Suppressor macrophage treated with lipopolysaccharide for 4 hours (primary cell): ENCODE measurements around the gene PTCHD1.

Experiments used
- DNase-seq: peaks from one replicate; pipeline ENCODE4 v3.0.0-alpha.2; 2020

Gene PTCHD1

GRCh38 chrX:23334848-23335599, at the start of gene PTCHD1:
Gene PTCHD1, plus strand, starts transcription at chrX:23334849. Its CDS starts 27 bp downstream, at chrX:23334876.
- DNase-seq = no peak

GRCh38 chrX:23286731-23287130, 47.9 kb upstream of the PTCHD1 start:
- DNase-seq = no peak

- DNase-seq = no peak
Observed at GRCh38 chrX:23287191-23287725, 47.4 kb upstream of the PTCHD1 start.

GRCh38 chrX:23292354-23292987, 42.2 kb upstream of the PTCHD1 start:
- DNase-seq = no peak

- DNase-seq = no peak
Observed at GRCh38 chrX:23292988-23293651, 41.5 kb upstream of the PTCHD1 start.

GRCh38 chrX:23304881-23305280, 29.8 kb upstream of the PTCHD1 start:
- no peak for DNase-seq

GRCh38 chrX:23311731-23312130, 22.9 kb upstream of the PTCHD1 start:
- no peak for DNase-seq

- no peak for DNase-seq
Observed at GRCh38 chrX:23312136-23312535, 22.5 kb upstream of the PTCHD1 start.

GRCh38 chrX:23317799-23318724, 16.6 kb upstream of the PTCHD1 start:
- peak; percentile 9 for DNase-seq

GRCh38 chrX:23327104-23327503, 7.5 kb upstream of the PTCHD1 start:
- no peak for DNase-seq

GRCh38 chrX:23331701-23332100, 2.9 kb upstream of the PTCHD1 start:
- no peak for DNase-seq

- DNase-seq = no peak
Observed at GRCh38 chrX:23332101-23332887, 2.4 kb upstream of the PTCHD1 start.

GRCh38 chrX:23332888-23333821, 1.5 kb upstream of the PTCHD1 start:
- DNase-seq = no peak

GRCh38 chrX:23333842-23334520, 668 bp upstream of the PTCHD1 start:
- no peak for DNase-seq

GRCh38 chrX:23334521-23334847, 165 bp upstream of the PTCHD1 start:
- DNase-seq = no peak

GRCh38 chrX:23338334-23338733, 3.7 kb downstream of the PTCHD1 start:
- no peak for DNase-seq

- no peak for DNase-seq
Observed at GRCh38 chrX:23341452-23341851, 6.8 kb downstream of the PTCHD1 start.

GRCh38 chrX:23344238-23344903, 9.7 kb downstream of the PTCHD1 start:
- no peak for DNase-seq

- no peak for DNase-seq
Observed at GRCh38 chrX:23344904-23345271, 10.2 kb downstream of the PTCHD1 start.

- DNase-seq = no peak
Observed at GRCh38 chrX:23356189-23356588, 21.5 kb downstream of the PTCHD1 start.
